Activated B cell treated with CpG ODN at 0.5 μM for 24 hours (primary cell): ENCODE measurements around the gene PNPLA2. TPM values are rescaled to one million over a fixed set of nuclear protein-coding genes. Genes with fewer than 3 reads are reported as not detected.

ENCODE experiments used
- ATAC-seq: fragments of 200-7000 bp; cut with Tn5 transposase; one replicate; pipeline ENCODE4 v1.10.0; 2021; ENCODE audit warnings: low read depth, mild to moderate bottlenecking, moderate library complexity
- CTCF ChIA-PET: fragments of 350-600 bp; sonication (Branson Sonifier 250); formaldehyde crosslinking; loops from one replicate; lab custom pipeline; 2021; ENCODE audit warnings: antibody characterized with exemption; lab: Charles Lee
- POLR2A ChIA-PET: fragments of 350-600 bp; sonication (Branson Sonifier 250); formaldehyde crosslinking; loops from one replicate; lab custom pipeline; 2021; ENCODE audit warnings: antibody characterized with exemption; lab: Charles Lee
- DNase-seq: peaks from one replicate; pipeline ENCODE4 v3.0.0; 2022
- H3K27ac Mint-ChIP-seq: one replicate; pipeline ENCODE4 v1.8.0; 2020; ENCODE audit warnings: mixed read lengths
- H3K27me3 Mint-ChIP-seq: one replicate; pipeline ENCODE4 v1.8.0; 2021; ENCODE audit warnings: mixed read lengths
- H3K36me3 Mint-ChIP-seq: one replicate; pipeline ENCODE4 v1.8.0; 2021; ENCODE audit warnings: low read depth, mixed read lengths
- H3K4me1 Mint-ChIP-seq: one replicate; pipeline ENCODE4 v1.8.0; 2021; ENCODE audit warnings: mixed read lengths
- H3K4me3 Mint-ChIP-seq: one replicate; pipeline ENCODE4 v1.8.0; 2020; ENCODE audit warnings: mild to moderate bottlenecking, mixed read lengths
- H3K9me3 Mint-ChIP-seq: one replicate; pipeline ENCODE4 v1.8.0; 2020; ENCODE audit warnings: mixed read lengths
- intact Hi-C: fragments of 100-400 bp; cut with micrococcal nuclease; formaldehyde crosslinking; loops from one replicate; pipeline ENCODE4 v1.15.1; 2024
- total RNA-seq: library from RNA; stranded (reverse); gene quantifications from 2 replicates; pipeline ENCODE4 v1.2.3, GENCODE V29; 2022
- TF ChIP-seq, protein P1 (sequence below): fragments of 200-600 bp; IDR thresholded peaks from one replicate; pipeline ENCODE4 v1.8.0; 2022; ENCODE audit warnings: antibody characterized with exemption, mild to moderate bottlenecking

The PNPLA2 gene
- total RNA-seq, 1 donor from 2014 or later, result 53.2 TPM

DNA sequence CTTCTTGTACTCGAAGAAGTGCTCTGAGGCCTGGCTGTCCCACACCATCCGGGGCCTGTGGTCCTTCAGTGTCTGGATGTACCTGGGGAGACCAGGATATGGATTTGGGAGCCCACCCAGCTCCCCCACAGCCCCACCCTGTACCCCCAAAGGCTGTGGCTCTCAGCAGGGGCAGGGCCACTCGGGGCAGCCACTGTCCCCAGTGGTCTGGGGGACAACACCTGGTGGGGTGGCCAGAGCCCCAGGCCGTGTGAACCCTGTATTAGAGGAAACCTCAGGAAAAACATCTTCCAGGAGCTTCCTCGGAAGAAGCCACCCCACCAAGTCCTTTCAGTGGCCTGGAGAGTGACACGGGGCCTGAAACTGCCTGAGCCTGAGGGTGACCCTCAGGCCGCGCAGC, 51.7 kb downstream of the PNPLA2 start:
- no peaks in the 10 kb centered on the region for H3K9me3 Mint-ChIP-seq
- no peaks in the 10 kb centered on the region for H3K4me1 Mint-ChIP-seq
- TF ChIP-seq, protein P1, sequence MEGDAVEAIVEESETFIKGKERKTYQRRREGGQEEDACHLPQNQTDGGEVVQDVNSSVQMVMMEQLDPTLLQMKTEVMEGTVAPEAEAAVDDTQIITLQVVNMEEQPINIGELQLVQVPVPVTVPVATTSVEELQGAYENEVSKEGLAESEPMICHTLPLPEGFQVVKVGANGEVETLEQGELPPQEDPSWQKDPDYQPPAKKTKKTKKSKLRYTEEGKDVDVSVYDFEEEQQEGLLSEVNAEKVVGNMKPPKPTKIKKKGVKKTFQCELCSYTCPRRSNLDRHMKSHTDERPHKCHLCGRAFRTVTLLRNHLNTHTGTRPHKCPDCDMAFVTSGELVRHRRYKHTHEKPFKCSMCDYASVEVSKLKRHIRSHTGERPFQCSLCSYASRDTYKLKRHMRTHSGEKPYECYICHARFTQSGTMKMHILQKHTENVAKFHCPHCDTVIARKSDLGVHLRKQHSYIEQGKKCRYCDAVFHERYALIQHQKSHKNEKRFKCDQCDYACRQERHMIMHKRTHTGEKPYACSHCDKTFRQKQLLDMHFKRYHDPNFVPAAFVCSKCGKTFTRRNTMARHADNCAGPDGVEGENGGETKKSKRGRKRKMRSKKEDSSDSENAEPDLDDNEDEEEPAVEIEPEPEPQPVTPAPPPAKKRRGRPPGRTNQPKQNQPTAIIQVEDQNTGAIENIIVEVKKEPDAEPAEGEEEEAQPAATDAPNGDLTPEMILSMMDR, result no peak
- H3K27ac Mint-ChIP-seq, result no peak overlapping the region
- no peak for ATAC-seq
- ChIA-PET POLR2A (no interaction called here), CTCF (no interaction called here)
- H3K27me3 Mint-ChIP-seq, result no peaks in the 10 kb centered on the region
- peaks cover 16% of the 10 kb centered on the region for H3K36me3 Mint-ChIP-seq
- H3K4me3 Mint-ChIP-seq, result no peak overlapping the region
- no peak for DNase-seq
- intact Hi-C loops, result no loop called here

DNA sequence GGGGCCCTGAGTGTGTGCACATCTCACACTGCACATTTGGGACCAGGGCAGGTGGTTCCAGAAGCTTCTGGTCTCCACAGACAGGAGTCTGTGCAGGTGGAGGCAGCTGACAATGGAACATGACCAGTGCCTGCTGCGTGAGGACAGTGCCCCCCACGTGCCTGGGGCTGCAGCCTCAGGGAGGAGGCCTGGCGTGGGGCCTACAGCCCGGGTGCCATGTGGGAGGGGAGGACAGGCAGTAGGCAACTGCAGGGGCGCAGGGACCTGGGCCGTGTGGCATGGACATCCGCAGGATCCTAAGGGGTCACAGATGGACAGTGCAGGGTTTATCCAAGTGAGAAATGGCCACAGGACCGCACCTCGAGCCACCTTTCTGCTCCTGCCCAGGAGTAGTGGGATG, 52.8 kb downstream of the PNPLA2 start:
- intact Hi-C loops, result no loop called here
- Mint-ChIP-seq H3K27me3 (no peaks in the 10 kb centered on the region), H3K4me3 (no peak overlapping the region), H3K27ac (no peak overlapping the region), H3K36me3 (peaks cover 22% of the 10 kb centered on the region), H3K9me3 (no peaks in the 10 kb centered on the region), H3K4me1 (no peaks in the 10 kb centered on the region)
- CTCF ChIA-PET, result no interaction called here
- no peak for ATAC-seq
- DNase-seq, result no peak
- POLR2A ChIA-PET, result no interaction called here
- TF ChIP-seq, protein P1, result no peak

DNA sequence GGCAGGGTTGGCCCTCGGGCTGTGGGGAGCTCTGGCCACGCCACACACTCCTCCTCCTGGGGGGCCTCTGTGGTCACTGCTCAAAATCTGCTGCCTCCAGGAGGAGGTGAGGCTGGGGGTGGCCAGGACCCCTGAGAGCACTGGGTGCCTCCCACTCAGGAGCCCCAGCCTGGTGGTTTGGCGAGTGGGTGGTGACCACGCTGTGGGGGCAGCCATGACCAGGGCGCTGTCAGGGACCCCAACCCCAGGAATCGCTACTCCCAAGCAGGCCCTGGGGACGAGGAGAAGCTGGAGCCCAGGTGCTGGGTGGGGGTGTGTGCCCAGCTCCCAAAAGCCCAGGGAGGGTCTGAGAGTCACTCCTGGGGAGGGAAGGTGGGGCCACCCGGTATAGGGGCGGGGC, 54.1 kb downstream of the PNPLA2 start:
- H3K36me3 Mint-ChIP-seq, result peaks cover 25% of the 10 kb centered on the region
- intact Hi-C loops, result no loop called here
- ChIA-PET CTCF (no interaction called here), POLR2A (no interaction called here)
- H3K9me3 Mint-ChIP-seq, result no peaks in the 10 kb centered on the region
- TF ChIP-seq, protein P1, result no peak
- no peak for DNase-seq
- ATAC-seq, result no peak
- H3K4me3 Mint-ChIP-seq, result no peak overlapping the region
- H3K4me1 Mint-ChIP-seq, result no peaks in the 10 kb centered on the region
- no peaks in the 10 kb centered on the region for H3K27me3 Mint-ChIP-seq
- no peak overlapping the region for H3K27ac Mint-ChIP-seq

DNA sequence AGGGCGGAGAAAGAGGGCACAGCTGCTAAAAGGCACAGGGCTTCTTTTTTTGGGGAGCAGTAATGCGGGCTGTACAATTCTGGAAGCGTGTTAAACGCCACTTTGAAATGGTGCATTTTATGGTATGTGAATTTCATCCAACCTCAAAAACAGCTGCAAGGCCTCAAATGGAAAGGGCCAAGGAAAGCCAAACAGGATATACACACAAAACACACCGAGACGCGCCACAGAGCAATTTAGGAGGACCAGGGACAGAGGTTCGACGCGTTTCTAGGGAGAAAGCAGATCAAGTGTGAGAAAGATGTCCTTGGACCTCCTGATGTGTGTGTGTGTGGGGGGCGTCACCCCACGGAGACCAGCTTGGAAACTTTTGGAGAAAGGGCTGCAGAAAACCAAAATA, 55.0 kb downstream of the PNPLA2 start:
- H3K27ac Mint-ChIP-seq, result no peak overlapping the region
- peaks cover 23% of the 10 kb centered on the region for H3K36me3 Mint-ChIP-seq
- intact Hi-C loops, result no loop called here

More for the DNA sequence above, 55.0 kb downstream of the PNPLA2 start:
- ATAC-seq, result no peak
- TF ChIP-seq, protein P1, result no peak
- Mint-ChIP-seq H3K27me3 (no peaks in the 10 kb centered on the region), H3K9me3 (no peaks in the 10 kb centered on the region), H3K4me3 (no peak overlapping the region), H3K4me1 (no peaks in the 10 kb centered on the region)
- ChIA-PET POLR2A (interaction anchor here (0.7 kb wide), 1 partner anchor 78 kb away, joined by 5 read pairs; no protein-coding TSS in a partner anchor), CTCF (no interaction called here)
- DNase-seq, result no peak

Other genes starting within 250 kb of the PNPLA2 start
- 42.7 and 49.6 TPM in 2 replicates for gene PHRF1, start 242.4 kb upstream of the PNPLA2 start, total RNA-seq
- 74.1 and 75.5 TPM in 2 replicates for gene IRF7, start 203.0 kb upstream of the PNPLA2 start, total RNA-seq
- gene CDHR5, start 194.0 kb upstream of the PNPLA2 start, total RNA-seq, result not detected in 2 replicates
- not detected in 2 replicates for gene SCT, start 191.7 kb upstream of the PNPLA2 start, total RNA-seq
- 0.42 and 0.49 TPM in 2 replicates for gene DRD4, start 181.6 kb upstream of the PNPLA2 start, total RNA-seq
- 36.1 and 39.8 TPM in 2 replicates for gene DEAF1, start 123.7 kb upstream of the PNPLA2 start, total RNA-seq
- gene TMEM80, start 123.1 kb upstream of the PNPLA2 start, total RNA-seq, result 34.1 and 44.4 TPM in 2 replicates
- gene EPS8L2, start 112.7 kb upstream of the PNPLA2 start, total RNA-seq, result 5.6 and 5.9 TPM in 2 replicates
- 194 and 244 TPM in 2 replicates for gene TALDO1, start 71.5 kb upstream of the PNPLA2 start, total RNA-seq
- gene GATD1, start 41.4 kb upstream of the PNPLA2 start, total RNA-seq, result 60.3 and 63.3 TPM in 2 replicates
- 0.27 and 0.34 TPM in 2 replicates for gene CEND1, start 28.8 kb upstream of the PNPLA2 start, total RNA-seq
- 30.1 and 35.4 TPM in 2 replicates for gene SLC25A22, start 20.6 kb upstream of the PNPLA2 start, total RNA-seq
- 21.3 and 25.6 TPM in 2 replicates for gene PIDD1, start 13.7 kb upstream of the PNPLA2 start, total RNA-seq
- gene RPLP2, start 8.9 kb upstream of the PNPLA2 start, total RNA-seq, result 4,124 and 4,449 TPM in 2 replicates
- 4.1 and 4.5 TPM in 2 replicates for gene CRACR2B, start 9.0 kb downstream of the PNPLA2 start, total RNA-seq
- 14.4 and 14.5 TPM in 2 replicates for gene CD151, start 14.0 kb downstream of the PNPLA2 start, total RNA-seq
- gene POLR2L, start 23.6 kb downstream of the PNPLA2 start, total RNA-seq, result 83.9 and 90.2 TPM in 2 replicates
- gene TSPAN4, start 23.9 kb downstream of the PNPLA2 start, total RNA-seq, result 2.2 and 2.3 TPM in 2 replicates
- gene CHID1, start 91.9 kb downstream of the PNPLA2 start, total RNA-seq, result 43.9 and 45.7 TPM in 2 replicates
- 49.6 and 54.3 TPM in 2 replicates for gene AP2A2, start 107.0 kb downstream of the PNPLA2 start, total RNA-seq
- not detected in 2 replicates for gene MUC6, start 217.8 kb downstream of the PNPLA2 start, total RNA-seq